Smooth muscle cell (in vitro differentiated cells): ENCODE results near the gene TEN1. TPM values are rescaled to one million over a fixed set of nuclear protein-coding genes. Genes with fewer than 3 reads are reported as not detected.

Experiments used
- DNase-seq: peaks from one replicate; lab custom pipeline; 2025; ENCODE audit not compliant: unreplicated experiment; lab: John Stamatoyannopoulos, UW
- H2AFZ ChIP-seq: fragments of 200-600 bp; sonication (generic); 2 replicates; pipeline ENCODE4 v1.6.0; 2016; ENCODE audit warnings: antibody characterized with exemption, low read depth, mild to moderate bottlenecking
- H3F3A ChIP-seq: fragments of 200-600 bp; sonication (generic); 2 replicates; pipeline ENCODE4 v1.6.0; 2017; ENCODE audit warnings: antibody characterized with exemption, low read depth
- H3K27ac ChIP-seq: fragments of 200-600 bp; sonication (generic); 2 replicates; pipeline ENCODE4 v1.5.1; 2016; ENCODE audit warnings: low read depth, mild to moderate bottlenecking
- H3K27me3 ChIP-seq: fragments of 200-600 bp; sonication (generic); 2 replicates; pipeline ENCODE4 v1.6.1; 2016; ENCODE audit warnings: low read depth, mild to moderate bottlenecking
- H3K36me3 ChIP-seq: fragments of 200-600 bp; sonication (generic); 2 replicates; pipeline ENCODE4 v1.5.1; 2016; ENCODE audit warnings: low read depth
- H3K4me1 ChIP-seq: fragments of 200-600 bp; sonication (generic); 2 replicates; pipeline ENCODE4 v1.5.1; 2016; ENCODE audit warnings: low read depth
- H3K4me2 ChIP-seq: fragments of 200-600 bp; sonication (generic); 2 replicates; pipeline ENCODE4 v1.6.0; 2016; ENCODE audit warnings: mild to moderate bottlenecking
- H3K4me3 ChIP-seq: fragments of 200-600 bp; sonication (generic); 2 replicates; pipeline ENCODE4 v1.5.1; 2016; ENCODE audit warnings: mild to moderate bottlenecking
- H3K79me2 ChIP-seq: fragments of 200-600 bp; sonication (generic); 2 replicates; pipeline ENCODE4 v1.6.0; 2016; ENCODE audit warnings: low read depth, mild to moderate bottlenecking
- H3K9ac ChIP-seq: fragments of 200-600 bp; sonication (generic); 2 replicates; pipeline ENCODE4 v1.6.0; 2016; ENCODE audit warnings: low read depth
- H3K9me3 ChIP-seq: fragments of 200-600 bp; sonication (generic); replicated peaks from 2 replicates; pipeline ENCODE4 v1.5.1; 2016; ENCODE audit warnings: low read depth
- H4K20me1 ChIP-seq: fragments of 200-600 bp; sonication (generic); 2 replicates; pipeline ENCODE4 v1.6.0; 2016; ENCODE audit warnings: low read depth
- WGBS: methylation state at CpG from one replicate; pipeline ENCODE4 v1.1.7; 2016; ENCODE audit warnings: low lambda C conversion rate; 5-methylcytosine and 5-hydroxymethylcytosine counted together
- polyA plus RNA-seq: library from polyadenylated mRNA; unstranded; fragments of >200 nt; fragmentation: Nextera tagmentation; extraction: Ambion mirVana; gene quantifications from 2 replicates; pipeline ENCODE4 v1.2.1, GENCODE V29; 2016
- total RNA-seq: library from RNA; depleted of rRNA; stranded (reverse); fragments of >200 nt; gene quantifications from 2 replicates; pipeline ENCODE4 v1.2.3, GENCODE V29; 2014
- TF ChIP-seq, protein P1 (sequence below): fragments of 200-600 bp; sonication (generic); IDR thresholded peaks from 2 replicates; pipeline ENCODE4 v1.5.1; 2017; ENCODE audit warnings: borderline replicate concordance, mild to moderate bottlenecking, antibody characterized with exemption; ENCODE audit not compliant: insufficient read depth, poor library complexity, severe bottlenecking

The TEN1 gene
- total and polyA plus RNA-seq, 2 experiments from 2014 or later, result 15.5 to 19.2 TPM

GRCh38 chr17:75942473-75942872 lies 36.6 kb upstream of the TEN1 start:
- peaks cover 5% of the 10 kb centered on the region for H3K4me1 ChIP-seq
- no peak overlapping the region for H2AFZ ChIP-seq
- DNase-seq, result no peak
- H3K27ac ChIP-seq, result no peak overlapping the region
- peaks cover 8% of the 10 kb centered on the region for H3F3A ChIP-seq
- no peak overlapping the region for H3K4me3 ChIP-seq
- no peaks in the 10 kb centered on the region for H3K9me3 ChIP-seq
- 93% methylated on average over 4 of the region's 4 CpGs for WGBS
- TF ChIP-seq, protein P1, sequence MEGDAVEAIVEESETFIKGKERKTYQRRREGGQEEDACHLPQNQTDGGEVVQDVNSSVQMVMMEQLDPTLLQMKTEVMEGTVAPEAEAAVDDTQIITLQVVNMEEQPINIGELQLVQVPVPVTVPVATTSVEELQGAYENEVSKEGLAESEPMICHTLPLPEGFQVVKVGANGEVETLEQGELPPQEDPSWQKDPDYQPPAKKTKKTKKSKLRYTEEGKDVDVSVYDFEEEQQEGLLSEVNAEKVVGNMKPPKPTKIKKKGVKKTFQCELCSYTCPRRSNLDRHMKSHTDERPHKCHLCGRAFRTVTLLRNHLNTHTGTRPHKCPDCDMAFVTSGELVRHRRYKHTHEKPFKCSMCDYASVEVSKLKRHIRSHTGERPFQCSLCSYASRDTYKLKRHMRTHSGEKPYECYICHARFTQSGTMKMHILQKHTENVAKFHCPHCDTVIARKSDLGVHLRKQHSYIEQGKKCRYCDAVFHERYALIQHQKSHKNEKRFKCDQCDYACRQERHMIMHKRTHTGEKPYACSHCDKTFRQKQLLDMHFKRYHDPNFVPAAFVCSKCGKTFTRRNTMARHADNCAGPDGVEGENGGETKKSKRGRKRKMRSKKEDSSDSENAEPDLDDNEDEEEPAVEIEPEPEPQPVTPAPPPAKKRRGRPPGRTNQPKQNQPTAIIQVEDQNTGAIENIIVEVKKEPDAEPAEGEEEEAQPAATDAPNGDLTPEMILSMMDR, result no peak
- no peaks in the 10 kb centered on the region for H3K27me3 ChIP-seq
- no peaks in the 10 kb centered on the region for H4K20me1 ChIP-seq
- peaks cover 15% of the 10 kb centered on the region for H3K36me3 ChIP-seq
- H3K4me2 ChIP-seq, result no peak overlapping the region
- no peaks in the 10 kb centered on the region for H3K79me2 ChIP-seq
- H3K9ac ChIP-seq, result no peak overlapping the region

DNA sequence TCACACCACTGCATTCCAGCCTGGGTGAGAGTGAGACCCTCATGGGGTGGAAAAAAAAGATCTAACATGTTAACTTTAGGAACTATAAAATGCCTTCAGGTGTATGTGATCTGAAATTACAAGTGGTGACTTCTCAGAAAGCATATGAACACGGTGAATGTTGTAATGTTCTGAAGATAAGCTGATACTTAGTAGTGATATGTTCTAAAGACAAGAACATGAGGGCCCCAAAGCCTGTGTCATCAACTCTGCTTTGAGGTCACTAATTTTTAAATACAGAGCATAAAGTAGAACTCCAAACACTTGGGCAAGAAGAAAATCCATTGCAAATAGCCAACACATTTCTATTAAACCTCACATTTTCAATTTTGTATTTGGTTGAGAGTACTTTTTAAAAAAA lies 35.5 kb upstream of the TEN1 start:
- DNase-seq, result no peak
- Histone ChIP-seq H3K9me3 (no peaks in the 10 kb centered on the region), H4K20me1 (no peaks in the 10 kb centered on the region), H3K36me3 (peaks cover 20% of the 10 kb centered on the region), H3K79me2 (no peaks in the 10 kb centered on the region), H3K4me2 (no peak overlapping the region), H3K4me3 (no peak overlapping the region), H3K27ac (no peak overlapping the region), H2AFZ (no peak overlapping the region), H3F3A (peaks cover 8% of the 10 kb centered on the region), H3K9ac (no peak overlapping the region), H3K4me1 (peaks cover 5% of the 10 kb centered on the region), H3K27me3 (no peaks in the 10 kb centered on the region)
- TF ChIP-seq, protein P1, result no peak
- 93% methylated on average over 1 of the region's 1 CpG for WGBS

GRCh38 chr17:75945211-75945610 lies 33.8 kb upstream of the TEN1 start:
- Histone ChIP-seq H3K4me2 (no peak overlapping the region), H3K4me3 (no peak overlapping the region), H3K9me3 (no peaks in the 10 kb centered on the region), H3K4me1 (peaks cover 5% of the 10 kb centered on the region), H3K9ac (no peak overlapping the region), H3F3A (peaks cover 8% of the 10 kb centered on the region), H4K20me1 (no peaks in the 10 kb centered on the region), H3K27ac (no peak overlapping the region), H3K27me3 (no peaks in the 10 kb centered on the region), H3K79me2 (no peaks in the 10 kb centered on the region), H2AFZ (no peak overlapping the region), H3K36me3 (peaks cover 20% of the 10 kb centered on the region)
- DNase-seq, result no peak
- TF ChIP-seq, protein P1, result no peak
- 90% methylated on average over 2 of the region's 2 CpGs for WGBS

GRCh38 chr17:75950421-75950820 lies 28.6 kb upstream of the TEN1 start:
- Histone ChIP-seq H3K27me3 (no peaks in the 10 kb centered on the region), H2AFZ (no peak overlapping the region), H3K4me1 (no peaks in the 10 kb centered on the region), H3K4me2 (no peak overlapping the region), H4K20me1 (peaks cover 7% of the 10 kb centered on the region), H3K9me3 (no peaks in the 10 kb centered on the region), H3K27ac (no peak overlapping the region), H3K9ac (no peak overlapping the region), H3K36me3 (peaks cover 25% of the 10 kb centered on the region), H3K4me3 (no peak overlapping the region), H3F3A (no peaks in the 10 kb centered on the region), H3K79me2 (no peaks in the 10 kb centered on the region)
- TF ChIP-seq, protein P1, result no peak
- WGBS, result 95% methylated on average over 6 of the region's 6 CpGs
- no peak for DNase-seq
